DMS53 treated with DMSO at 0.1 percent for 48 hours (cell line): ENCODE measurements around the gene TCEA2.
A peak's percentile ranks its signal among the peaks of the same experiment; 100 is the strongest.
"Not testable (repeated sequence)": the region's sequence is repeated elsewhere in the genome, so short reads cannot be mapped to it uniquely, and the experiment has no call there.

Experiments used
- DNase-seq: peaks from one replicate; lab custom pipeline; 2025; ENCODE audit not compliant: unreplicated experiment; lab: John Stamatoyannopoulos, UW

TCEA2 gene

DNA sequence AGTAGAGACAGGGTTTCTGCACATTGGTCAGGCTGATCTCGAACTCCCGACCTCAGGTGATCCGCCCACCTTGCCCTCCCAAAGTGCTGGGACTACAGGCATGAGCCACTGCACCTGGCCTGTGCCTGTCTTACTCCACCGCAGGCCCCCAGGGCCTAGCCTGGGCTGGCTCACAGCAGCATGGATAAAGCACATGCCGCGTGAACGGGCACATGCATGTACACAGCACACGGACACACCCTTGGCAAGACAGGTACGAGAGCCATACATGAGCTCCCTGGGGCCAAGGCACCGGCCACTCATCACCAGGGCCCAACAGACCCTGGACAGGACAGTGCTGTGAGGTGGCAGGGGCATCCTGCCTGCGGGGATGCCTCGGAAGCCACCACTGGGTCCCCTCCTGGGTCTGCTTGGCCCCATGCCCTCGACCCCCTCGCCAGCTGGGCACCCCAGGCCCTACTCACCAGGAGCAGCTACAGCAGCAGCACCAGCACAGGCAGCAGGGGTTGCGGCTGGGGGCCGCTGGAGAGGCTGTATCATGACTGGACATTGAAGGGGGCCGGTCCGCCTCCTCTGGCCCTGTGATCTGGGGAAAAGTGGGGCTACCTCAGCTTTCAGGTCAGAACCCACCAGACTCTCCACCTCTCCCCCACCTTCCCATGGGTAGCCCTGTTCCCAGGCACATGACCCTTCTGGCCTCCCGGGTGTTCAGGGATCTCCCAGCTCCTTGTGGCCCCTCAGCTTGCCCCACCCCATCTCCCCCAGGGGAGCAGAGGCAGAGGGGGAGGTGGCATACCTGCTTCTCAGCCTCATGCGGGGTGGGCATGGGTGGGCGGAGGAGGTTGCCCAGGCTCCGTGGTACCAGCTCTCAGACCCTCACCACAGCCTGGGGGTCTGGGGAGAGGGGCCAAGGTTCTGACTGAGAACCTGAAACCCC, 13.3 kb downstream of the TCEA2 start:
- no peak for DNase-seq

DNA sequence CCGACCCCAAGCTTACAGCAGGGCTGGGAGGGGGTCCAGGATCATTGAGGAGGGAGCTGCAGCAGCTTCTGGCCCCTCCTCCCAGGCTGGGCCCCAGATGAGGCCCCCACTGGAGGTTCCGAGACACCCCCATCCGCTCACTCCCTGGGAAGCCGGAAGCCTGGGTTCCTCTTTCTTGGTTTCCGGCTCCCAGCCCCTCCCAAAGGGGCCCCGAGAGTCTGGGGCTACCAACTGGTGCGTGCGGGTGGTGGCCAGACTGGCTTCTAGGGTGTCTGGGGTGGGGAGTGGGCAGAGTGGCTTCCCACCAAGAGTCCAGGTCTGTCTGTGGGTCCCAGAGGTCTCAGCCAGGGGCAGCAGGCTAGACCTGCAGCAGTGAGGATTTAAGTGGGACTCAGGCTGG, 14.1 kb downstream of the TCEA2 start:
- DNase-seq = no peak

DNA sequence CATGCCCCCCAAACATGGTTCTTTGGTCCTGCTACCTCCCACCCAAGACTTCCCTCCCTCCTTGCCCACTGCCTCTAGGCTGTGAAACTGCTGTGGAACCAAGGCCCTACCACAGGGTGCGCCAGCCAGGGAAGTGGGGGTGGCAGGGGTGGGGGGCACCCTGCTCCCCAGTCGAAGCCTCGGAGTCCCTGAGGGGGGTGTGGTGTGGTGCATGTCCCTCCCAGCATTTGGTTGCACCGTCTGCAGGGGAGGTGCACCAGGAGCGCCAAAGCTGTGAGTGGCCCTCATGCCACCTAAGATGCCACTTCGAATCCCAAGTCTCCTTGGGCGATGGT, 14.5 kb downstream of the TCEA2 start:
- DNase-seq = no peak

DNA sequence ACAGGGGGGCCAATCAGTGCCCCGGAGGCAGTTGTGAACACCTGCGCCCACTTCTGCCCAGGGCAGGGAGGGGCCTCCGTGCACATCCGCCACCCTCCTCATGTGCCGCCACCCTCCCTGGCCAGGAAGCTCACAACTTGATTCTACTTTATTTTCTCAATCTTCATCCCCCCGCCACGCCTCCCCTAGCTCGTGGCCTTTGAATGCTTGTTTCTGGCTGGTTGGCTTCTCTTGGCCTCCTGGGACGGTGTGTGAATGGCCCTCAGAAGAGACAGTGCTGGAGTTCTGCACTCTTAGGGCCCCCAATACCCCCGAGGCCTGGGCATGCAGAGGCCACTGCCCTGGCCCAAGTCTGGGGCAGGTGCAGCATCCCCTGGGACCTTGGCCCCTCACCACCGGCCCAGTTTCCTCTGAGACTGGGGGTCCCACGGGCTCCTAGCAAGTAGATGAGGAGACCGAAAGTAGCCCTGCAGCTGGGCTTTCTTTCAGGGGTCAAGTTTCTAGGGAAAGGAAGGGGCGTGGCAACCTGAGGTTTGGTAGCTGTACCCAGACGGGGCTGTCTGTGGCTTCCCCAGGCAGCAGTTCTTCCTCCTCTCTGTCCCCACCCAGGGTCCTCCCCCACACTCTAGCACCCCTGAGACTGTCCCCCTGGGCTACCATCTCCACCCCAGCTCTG, 15.0 kb downstream of the TCEA2 start:
- DNase-seq = no peak

DNA sequence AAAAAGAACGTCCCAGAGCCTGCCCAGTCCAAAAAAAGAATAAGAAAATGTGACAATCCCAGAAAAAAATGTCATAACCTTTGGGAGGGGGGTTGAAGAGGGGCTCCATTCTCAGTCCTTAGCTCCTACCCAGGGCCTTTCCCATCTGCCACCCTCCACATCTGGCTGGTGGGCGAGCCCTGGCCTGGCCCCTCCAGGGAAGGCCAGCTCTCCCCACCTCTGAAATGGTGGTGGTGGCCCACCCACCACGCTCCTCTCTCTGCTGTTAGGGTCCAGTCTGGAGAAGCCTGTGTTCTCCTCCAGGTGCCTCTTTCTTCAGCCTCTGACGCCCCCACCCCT, 15.9 kb downstream of the TCEA2 start:
- no peak for DNase-seq

DNA sequence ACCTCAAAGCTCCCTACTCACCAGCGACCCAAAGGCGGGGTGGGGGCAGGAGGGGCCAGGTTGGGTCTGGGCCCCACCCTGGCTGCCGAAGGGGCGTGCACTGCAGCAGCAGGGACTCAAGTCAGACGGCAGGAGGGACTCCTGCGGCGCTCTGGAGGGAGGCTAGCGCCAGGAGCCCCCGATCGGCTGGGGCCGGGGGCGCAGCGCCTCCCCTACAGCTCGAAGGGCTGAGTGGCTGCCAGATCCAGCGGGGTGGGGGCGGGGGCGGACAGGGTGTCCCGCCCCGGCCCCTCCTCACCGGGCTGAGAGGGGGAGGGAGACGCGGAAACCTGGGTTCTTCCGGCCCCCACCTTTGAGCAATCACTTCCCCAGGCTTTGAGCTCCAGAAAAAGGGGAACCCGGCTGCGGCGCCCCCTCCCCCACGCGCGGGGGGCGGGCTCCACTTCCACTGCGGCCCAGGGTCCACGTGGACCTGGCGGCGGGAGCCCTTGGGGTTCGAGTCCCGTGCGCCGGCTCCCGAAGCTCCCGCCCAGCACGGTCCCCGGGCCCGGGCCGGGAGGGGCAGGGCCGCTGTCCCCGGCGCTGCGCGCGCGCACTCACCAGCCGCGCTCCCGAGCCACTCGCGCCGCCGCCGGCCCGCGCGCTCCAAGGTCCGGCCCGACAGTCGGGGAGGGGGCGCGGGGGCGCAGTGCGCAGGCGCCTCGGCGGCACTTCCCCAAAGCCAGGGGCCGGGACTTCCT, 16.4 kb downstream of the TCEA2 start, which contains the start of gene RGS19:
RGS19 (minus strand) TSS at position 246 of the 740 bp plus-strand sequence. CDS start 2,632 bp downstream, outside the sequence.
- DNase-seq = peak; percentile 33

DNA sequence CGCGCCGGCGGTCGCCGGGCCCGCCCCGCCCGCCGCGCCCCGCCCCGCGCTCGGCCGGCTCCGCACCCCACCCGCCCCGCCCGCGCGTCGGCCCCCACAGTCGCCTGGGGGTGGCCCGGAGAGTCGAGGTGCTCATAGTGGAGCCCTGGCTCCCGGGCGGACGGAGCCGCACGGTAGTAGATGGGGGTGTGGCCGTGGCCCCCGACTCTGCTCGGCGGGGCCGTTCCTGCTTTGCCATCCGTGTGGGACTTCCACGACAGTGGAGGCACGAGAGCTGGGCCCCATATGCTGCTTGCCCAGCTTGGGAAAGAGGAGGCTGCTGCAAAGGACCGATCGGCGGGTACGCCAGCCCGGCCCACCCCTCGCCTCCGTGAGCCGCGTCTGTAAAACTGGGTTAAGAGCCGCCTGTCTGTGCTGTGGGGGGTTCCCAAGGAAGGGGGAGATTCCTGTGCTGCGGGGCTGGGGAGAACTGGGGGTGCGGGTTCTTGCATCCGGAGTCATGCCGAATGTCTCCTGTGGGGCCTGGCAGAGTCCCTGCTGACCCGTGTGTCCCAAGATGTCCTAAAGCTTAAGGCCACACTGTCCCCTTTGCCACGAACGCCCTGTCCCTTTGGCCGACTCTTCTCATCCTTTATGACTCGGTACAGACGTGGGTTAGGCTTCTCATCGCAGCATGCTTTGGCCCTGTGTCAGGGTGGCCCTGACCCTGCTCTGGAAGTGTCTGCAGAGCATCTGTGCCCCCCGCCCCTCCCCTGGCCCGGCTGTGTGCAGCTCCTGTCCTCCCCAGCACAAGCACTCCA, 17.2 kb downstream of the TCEA2 start, which contains the start of gene OPRL1:
OPRL1 (plus strand) TSS at position 70 of the 800 bp plus-strand sequence. CDS start 12,639 bp downstream, outside the sequence.
- DNase-seq = no peak

DNA sequence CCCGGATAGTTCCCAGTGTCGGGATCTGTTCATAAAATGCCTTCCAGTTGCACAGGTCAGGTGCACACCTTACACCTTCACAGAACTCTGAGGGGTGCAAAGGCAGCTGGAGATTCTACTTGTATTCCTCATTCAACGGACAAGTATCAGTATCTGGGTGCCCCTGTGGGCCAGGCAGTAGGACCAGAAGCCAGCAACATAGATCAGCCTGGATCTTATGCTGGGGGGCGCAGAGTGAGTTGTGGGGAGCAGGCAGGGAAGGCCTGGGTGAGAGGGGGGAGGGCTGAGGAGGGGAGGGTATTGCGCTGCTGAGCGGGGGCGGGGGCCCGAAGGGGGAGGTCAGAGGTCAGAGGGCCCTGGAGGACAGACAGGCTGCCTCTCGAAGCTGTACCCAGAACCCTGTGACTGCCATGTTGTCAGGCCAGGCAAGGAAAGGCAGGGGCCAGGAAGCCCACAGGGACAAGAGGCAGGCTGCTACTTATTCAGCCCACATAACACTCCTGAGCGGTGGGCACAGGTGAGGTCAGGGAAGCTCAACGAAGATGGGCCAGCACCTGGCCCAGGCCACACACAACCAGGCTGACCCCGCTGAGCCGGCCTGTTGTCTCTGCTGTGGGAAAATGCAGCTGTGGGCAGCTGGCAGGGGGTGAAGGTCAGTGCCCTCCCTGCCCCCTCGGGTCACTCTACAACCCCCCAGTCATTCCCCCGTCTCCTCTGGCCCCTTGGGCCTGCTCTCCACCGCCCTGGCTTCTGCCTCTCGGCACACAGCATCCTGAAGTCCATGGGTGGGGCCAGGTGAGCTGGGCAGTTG, 18.0 kb downstream of the TCEA2 start:
- no peak for DNase-seq

DNA sequence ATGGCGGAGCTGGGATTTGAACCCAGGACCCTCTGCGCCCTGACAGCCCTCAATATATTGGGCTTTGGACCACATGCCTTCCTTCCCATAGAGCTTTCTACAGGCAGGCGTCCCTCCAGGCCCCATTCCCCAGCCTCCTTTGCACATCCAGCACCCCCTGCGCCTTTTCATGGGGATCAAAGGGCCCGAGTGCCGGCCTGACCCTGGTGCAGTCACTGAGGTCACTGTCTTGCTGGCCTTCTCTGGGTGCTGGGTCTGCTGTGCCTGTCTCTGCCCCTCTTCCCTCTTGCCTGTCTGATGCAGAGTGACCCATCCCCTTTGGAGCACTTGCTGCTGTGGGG, 18.6 kb downstream of the TCEA2 start:
- no peak for DNase-seq

DNA sequence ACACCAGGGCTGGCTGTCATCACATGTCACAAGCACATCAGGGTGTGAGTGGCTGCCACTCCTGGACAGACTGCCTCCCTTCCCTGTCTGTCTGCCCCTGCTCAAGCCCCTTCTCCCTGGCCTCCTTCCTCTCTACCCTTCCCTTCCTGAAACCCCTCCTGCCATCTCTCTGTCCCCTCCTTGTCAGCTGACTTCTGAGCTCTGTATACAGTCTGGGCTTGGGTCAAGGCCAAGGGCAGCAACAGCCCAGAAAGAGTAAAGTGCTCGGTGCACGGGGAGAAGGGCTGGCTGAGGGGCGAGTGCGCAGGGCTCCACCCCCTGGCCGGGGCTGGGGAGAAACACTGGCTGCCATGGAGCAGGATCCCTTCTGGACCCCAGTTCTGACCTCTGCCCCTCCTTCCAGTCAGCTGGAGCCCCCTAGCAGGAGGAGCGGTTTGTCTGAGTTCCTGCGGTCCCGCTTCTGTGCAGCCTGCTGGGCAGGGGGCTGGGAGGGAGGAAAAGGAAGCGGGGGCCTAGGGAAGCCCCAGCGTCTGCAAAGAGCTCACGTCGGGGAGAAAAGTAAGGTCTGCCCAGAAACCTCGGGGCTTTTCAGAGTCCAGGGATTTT, 19.2 kb downstream of the TCEA2 start:
- no peak for DNase-seq

DNA sequence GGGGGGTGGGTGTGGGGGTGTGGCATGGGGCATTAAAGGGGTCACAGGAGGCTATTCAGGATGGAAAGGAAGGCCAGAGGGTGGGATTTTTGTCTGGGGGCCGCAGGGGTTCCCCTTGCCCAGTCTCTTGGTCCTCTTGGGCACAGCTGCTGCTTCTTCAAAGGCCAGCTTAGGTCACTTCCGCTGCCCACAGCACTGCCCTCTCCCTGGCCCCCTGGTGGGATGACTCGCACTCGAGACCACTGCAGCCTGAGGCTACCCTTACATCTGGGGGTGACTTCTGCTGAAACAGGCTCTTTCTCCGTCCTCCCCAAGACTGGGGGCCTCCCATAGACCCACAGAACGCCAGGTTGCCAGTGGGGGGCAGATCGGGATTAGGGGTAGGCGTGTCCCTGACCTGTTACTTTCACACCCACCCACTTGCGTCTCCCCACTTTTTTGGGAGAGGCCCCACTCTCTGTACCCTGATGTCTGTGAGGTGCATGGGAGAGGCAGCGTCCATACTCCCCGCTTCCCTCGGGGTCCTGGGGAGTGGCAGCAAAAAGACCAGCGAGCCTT, 19.9 kb downstream of the TCEA2 start:
- DNase-seq = no peak

DNA sequence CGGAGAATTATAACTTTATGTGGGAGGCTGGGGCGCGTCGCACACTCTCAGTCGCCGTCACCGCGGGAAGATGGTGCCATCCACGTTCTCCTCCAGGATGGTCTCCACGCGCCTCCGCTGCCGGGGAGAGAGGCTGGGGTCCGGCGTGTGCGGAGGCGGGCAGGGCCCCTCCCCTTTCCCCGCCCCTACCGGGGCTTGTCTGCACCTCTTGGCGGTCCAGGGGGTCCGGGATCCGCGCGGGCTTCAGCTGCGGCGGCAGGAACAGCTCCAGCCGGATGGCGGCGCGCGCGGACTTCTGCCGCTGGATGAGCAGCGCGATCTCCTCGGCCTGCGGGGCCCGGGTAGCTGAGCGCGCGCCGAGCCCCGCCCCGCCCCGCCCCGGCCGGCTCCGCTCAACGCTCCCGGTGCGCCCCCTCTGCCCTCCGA, 20.4 kb downstream of the TCEA2 start:
- DNase-seq = peak; percentile 42

DNA sequence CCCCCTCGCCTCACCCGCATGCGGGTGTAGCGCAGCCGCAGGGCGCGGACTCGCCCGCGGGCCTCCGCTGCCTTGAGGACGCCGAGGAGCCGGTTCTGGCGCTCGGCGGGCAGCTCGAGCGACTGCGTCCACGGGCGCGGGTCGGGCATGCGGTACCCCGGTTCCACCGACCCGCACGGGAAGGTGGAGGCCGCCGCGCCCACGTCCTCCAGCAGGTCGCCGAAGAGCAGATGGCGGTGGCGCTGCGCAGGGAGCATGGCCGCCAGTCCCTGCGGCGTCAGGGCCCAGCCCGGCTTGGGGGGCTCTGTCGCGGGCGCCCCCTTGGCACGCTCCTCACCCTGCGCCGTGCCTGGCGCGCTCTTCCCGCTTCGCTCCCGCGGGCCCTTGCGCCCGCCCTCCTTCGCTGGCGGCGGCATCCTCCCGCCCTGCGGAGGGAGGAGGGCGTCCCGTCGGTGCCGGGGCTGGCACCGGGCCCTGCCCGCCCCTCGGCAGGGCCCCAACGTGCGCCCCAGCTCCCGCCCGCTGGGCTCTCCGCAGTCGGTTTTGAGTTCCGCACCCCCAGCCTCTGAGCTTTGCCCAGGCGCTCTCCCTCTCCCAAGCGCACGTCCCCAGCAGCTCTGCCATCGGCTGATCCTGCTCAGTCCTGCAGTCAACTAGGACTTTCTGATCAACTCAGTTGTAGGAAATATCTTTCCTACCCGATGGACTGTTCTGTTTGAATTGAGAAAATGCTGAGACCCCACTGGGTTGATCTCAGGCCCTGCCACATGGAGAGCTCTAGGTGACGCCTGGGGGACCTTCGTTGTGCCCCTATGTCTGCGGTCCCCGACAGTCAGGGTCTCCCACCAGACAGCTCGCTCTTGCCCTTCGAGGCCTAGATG, 21.0 kb downstream of the TCEA2 start, which contains the start of gene LKAAEAR1:
LKAAEAR1 (minus strand) TSS at position 595 of the 881 bp plus-strand sequence; CDS start at position 416, 179 bp downstream.
- peak; percentile 56 for DNase-seq

DNA sequence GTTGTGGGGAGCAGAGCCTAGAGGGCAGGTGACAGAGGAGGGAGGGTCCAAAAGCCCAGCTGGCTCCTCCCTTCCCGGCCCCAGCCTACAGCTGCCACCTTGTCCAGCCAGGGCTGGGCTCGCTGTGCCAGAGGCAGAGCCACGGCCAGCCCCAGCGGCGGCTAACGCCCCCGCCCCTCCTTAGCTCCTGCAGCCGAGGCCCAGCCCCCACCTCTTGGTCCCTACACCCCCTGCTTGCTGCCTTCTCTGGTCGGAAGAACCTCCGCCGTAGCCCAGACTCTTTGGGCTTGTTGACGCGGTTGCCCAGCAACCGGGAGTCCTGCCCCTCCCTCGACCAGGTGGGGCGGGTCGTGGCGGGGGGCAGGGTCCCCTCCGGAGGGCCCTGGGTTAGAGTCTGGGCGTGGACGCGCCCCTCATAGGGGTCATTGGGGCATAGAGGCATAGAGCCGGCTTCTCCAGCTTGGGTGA, 21.7 kb downstream of the TCEA2 start:
- no peak for DNase-seq

DNA sequence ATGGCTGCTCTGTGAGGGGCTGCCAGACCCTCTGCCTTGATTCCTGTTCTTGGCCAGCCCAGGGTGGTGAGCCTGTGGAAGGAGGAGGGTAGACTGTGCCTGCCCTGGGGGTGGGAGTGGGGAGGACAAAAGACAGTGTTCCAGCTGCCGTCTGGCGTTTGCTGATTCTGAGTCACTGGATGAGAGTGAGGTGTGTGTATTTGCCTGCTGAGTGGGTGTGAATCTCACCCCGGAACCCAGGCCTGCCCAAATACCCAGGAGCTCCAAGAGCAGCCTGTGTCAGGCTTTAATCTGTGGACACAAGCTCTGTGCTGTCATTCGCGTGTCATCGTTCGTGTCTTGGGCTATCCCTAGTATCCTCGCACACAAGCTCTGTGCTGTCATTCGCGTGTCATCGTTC, 23.8 kb downstream of the TCEA2 start:
- no peak for DNase-seq

DNA sequence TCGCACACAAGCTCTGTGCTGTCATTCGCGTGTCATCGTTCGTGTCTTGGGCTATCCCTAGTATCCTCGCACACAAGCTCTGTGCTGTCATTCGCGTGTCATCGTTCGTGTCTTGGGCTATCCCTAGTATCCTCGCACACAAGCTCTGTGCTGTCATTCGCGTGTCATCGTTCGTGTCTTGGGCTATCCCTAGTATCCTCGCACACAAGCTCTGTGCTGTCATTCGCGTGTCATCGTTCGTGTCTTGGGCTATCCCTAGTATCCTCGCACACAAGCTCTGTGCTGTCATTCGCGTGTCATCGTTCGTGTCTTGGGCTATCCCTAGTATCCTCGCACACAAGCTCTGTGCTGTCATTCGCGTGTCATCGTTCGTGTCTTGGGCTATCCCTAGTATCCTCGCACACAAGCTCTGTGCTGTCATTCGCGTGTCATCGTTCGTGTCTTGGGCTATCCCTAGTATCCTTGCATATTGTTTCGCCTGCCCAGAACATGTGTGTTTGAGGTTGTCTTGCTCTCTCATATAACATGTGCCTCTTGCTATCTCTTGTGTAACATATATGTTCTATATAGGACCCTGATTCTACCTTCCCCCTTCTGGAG, 24.3 kb downstream of the TCEA2 start:
- not testable (repeated sequence) for DNase-seq

DNA sequence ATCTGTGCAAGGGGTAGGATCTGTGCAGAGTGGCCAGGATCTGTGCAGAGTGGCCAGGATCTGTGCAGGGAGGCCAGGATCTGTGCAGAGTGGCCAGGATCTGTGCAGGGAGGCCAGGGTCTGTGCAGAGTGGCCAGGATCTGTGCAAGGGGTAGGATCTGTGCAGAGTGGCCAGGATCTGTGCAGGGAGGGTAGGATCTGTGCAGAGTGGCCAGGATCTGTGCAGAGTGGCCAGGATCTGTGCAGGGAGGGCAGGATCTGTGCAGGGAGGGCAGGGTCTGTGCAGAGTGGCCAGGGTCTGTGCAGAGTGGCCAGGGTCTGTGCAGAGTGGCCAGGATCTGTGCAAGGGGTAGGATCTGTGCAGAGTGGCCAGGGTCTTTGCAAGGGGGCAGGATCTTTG, 25.6 kb downstream of the TCEA2 start:
- DNase-seq = not testable (repeated sequence)

DNA sequence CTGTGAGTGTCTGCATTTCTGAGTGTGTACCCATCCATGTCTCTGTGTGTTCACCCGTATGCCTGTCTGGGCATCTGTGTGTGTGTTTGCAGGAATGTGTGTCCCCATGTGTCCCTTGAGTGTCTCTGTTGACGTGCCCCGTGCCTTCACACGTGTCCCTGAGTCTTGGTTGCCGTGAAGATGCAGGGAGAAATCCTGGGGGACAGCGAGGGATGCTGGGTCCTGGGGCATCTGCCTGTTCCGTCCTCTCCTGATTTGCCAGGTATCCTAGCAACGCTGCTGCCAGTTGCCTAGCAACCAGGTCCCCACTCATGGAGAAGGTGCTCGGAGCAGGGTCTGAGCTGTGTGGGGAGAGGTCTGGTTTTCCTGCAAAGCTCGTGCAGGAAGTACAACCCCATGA, 27.2 kb downstream of the TCEA2 start:
- DNase-seq = no peak
